Gastrocnemius medialis (tissue), 4 donors: ENCODE data around the gene F5. TPM values are rescaled to one million over a fixed set of nuclear protein-coding genes. Genes with fewer than 3 reads are reported as not detected.
A peak's percentile ranks its signal among the peaks of the same experiment; 100 is the strongest.

Experiments
- ATAC-seq, 2 donors: fragments of 150-250 bp; one replicate each; pipeline ENCODE4 v1.9.1; 2016
- DNase-seq, 2 donors: peaks; one replicate each; pipeline ENCODE4 v3.0.0-alpha.2; 2019
- H3K27ac ChIP-seq, 4 donors: fragments of 200-600 bp; sonication (generic); 1 replicate in 1 of 4; 2 replicates in 3 of 4; pipeline ENCODE4 v1.5.1; 2016 to 2018; ENCODE audit warnings: mild to moderate bottlenecking in 2 of 4, moderate library complexity in 1 of 4
- H3K27me3 ChIP-seq, 3 donors: fragments of 200-600 bp; sonication (generic) in 2 of 3; 1 replicate in 1 of 3; 2 replicates in 2 of 3; pipeline versions ENCODE4 v1.5.1 to v1.6.0; 2016 to 2019; ENCODE audit warnings: mild to moderate bottlenecking in 1 of 3, moderate library complexity in 1 of 3
- H3K36me3 ChIP-seq, 2 donors: fragments of 200-600 bp; sonication (generic) in 1 of 2; one replicate each; pipeline ENCODE4 v1.5.1; 2017 to 2018
- H3K4me1 ChIP-seq, 2 donors: fragments of 200-600 bp; sonication (generic) in 1 of 2; one replicate each; pipeline ENCODE4 v1.5.1; 2016 to 2017; ENCODE audit warnings: mild to moderate bottlenecking in 2 of 2
- H3K4me3 ChIP-seq, 4 donors: fragments of 200-600 bp; sonication (generic) in 3 of 4; 1 replicate in 1 of 4; 2 replicates in 3 of 4; pipeline ENCODE4 v1.5.1; 2016 to 2019; ENCODE audit warnings: mild to moderate bottlenecking in 2 of 4
- H3K9me3 ChIP-seq, 3 donors: fragments of 200-600 bp; sonication (generic) in 2 of 3; 1 replicate in 1 of 3; 2 replicates in 2 of 3; pipeline ENCODE4 v1.5.1; 2016 to 2019
- POLR2A ChIP-seq, 2 donors: fragments of 450-650 bp; IDR thresholded peaks; one replicate each; pipeline ENCODE4 v1.6.1; 2017; ENCODE audit warnings: antibody characterized with exemption in 2 of 2, mild to moderate bottlenecking in 2 of 2, moderate library complexity in 2 of 2
- in situ Hi-C, 4 donors: fragments of 200-750 bp; cut with MboI; loops; one replicate each; pipeline versions ENCODE4 v1.15.0 to v1.8.0; 2017; ENCODE audit warnings: low sequenced_read_pairs in 4 of 4
- intact Hi-C: fragments of 100-400 bp; cut with DNase I; formaldehyde crosslinking; loops from one replicate; pipeline ENCODE4 v1.15.1; 2023; ENCODE audit warnings: low total_unique reads
- total RNA-seq, 4 donors: library from RNA; depleted of rRNA; stranded (reverse); fragments of >200 nt; gene quantifications; one replicate each; pipeline versions ENCODE4 v1.1.0 to v1.2.3, GENCODE V29; 2016
- TF ChIP-seq, protein P1 (sequence below), 5 experiments: fragments of 450-650 bp in 3 of 5; fragments of 200-600 bp in 2 of 5; sonication (generic) in 2 of 5; IDR thresholded peaks in 4 of 5; conservative IDR thresholded peaks in 1 of 5; 1 replicate in 4 of 5; 2 replicates in 1 of 5; pipeline ENCODE4 v1.5.1; 2016 to 2019; ENCODE audit warnings: antibody characterized with exemption in 5 of 5, mild to moderate bottlenecking in 3 of 5, moderate library complexity in 3 of 5

The F5 gene
- total RNA-seq, 4 donors from 2014 or later: 0.07 to 0.68 (median 0.22) TPM

DNA sequence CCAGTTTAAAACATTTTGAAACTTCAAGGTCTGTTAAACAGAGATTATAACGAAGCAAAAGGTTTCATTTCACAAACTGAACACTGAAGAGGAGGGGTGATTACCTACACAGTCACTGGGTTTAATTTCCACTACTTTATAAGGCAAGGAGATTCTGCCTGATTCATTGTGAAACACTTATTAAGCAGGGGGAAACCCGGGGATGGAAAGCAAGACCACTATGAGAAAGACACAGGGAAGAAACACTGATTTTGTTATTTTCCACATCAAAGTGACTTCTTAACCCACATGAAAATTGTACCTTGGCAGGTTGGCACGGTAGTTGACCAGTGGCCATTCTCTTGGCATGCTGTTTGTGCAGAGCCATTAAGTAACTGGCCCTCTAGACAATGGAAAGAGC lies 8.1 kb upstream of the F5 start:
- intact Hi-C loops: no loop called here
- in situ Hi-C loops: no loop called here
- TF ChIP-seq, protein P1, sequence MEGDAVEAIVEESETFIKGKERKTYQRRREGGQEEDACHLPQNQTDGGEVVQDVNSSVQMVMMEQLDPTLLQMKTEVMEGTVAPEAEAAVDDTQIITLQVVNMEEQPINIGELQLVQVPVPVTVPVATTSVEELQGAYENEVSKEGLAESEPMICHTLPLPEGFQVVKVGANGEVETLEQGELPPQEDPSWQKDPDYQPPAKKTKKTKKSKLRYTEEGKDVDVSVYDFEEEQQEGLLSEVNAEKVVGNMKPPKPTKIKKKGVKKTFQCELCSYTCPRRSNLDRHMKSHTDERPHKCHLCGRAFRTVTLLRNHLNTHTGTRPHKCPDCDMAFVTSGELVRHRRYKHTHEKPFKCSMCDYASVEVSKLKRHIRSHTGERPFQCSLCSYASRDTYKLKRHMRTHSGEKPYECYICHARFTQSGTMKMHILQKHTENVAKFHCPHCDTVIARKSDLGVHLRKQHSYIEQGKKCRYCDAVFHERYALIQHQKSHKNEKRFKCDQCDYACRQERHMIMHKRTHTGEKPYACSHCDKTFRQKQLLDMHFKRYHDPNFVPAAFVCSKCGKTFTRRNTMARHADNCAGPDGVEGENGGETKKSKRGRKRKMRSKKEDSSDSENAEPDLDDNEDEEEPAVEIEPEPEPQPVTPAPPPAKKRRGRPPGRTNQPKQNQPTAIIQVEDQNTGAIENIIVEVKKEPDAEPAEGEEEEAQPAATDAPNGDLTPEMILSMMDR (IDR thresholded peaks at IDR 0.05 in 4 of 5, conservative IDR thresholded peaks at IDR 0.05 in 1 of 5): no peak
- no peak for TF ChIP-seq POLR2A (IDR thresholded peaks at IDR 0.05)

DNA sequence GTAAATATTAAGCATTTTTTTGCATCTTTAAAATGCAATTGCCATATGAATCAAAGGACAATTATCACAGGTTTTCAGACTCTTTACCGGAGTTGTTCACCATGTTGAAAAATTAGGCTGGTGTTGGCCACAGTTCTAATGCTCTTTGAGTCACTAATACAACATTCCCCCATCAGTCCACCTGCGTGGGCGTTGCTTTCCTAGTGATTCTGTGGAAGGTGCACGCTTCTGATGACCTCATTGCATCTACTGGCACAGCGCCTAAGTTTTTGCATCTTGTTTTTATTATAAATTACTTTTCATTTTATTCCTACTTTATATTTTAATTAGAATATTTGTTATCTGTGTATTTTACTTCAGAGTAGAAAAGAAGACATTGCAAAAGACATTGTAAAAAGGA lies 4.7 kb upstream of the F5 start:
- in situ Hi-C loops: no loop called here
- TF ChIP-seq POLR2A (IDR thresholded peaks at IDR 0.05): no peak
- TF ChIP-seq, protein P1 (IDR thresholded peaks at IDR 0.05 in 4 of 5, conservative IDR thresholded peaks at IDR 0.05 in 1 of 5): no peak
- H3K36me3 ChIP-seq: no peaks in the 10 kb centered on the region

More for the DNA sequence above, 8.1 kb upstream of the F5 start:
- H3K27ac ChIP-seq: no peak overlapping the region
- DNase-seq: no peak
- no peak for ATAC-seq
- H3K36me3 ChIP-seq: no peaks in the 10 kb centered on the region
- H3K4me1 ChIP-seq: no peaks in the 10 kb centered on the region
- H3K4me3 ChIP-seq: no peak overlapping the region
- H3K27me3 ChIP-seq: no peaks in the 10 kb centered on the region
- no peaks in the 10 kb centered on the region for H3K9me3 ChIP-seq

DNA sequence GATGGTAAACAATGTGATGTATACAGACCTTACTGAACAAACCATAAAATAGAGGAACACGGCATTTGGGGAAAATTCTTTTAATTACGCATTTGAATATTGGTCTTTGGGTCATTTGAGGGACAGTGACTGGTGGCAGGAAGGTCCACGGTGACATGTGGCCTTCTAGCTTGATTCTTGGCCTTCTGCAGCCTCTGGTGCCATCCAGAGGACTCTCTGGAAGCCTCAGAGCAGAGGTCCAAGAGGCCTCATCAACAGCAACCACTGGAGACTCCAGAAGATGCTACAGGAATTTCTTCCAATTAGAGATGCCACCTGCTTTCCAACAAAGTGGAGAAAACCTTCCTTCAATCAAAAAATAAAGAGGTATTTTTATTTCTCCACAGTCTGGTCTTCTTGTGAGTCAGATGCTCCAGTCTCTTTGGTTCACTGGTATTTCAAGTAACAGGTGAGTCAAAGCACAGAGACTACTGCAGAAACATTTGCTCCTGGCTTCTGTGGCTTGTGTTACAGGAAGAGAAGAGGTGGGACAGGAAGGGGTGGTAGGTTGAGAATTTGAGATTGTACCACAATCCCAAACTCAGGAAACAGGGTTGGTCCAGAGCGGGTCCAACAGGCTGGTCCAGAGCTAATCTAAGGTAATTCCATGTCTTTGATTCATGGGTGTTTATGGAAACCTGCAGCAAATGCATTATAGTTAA lies 2.7 kb upstream of the F5 start:
- Histone ChIP-seq H3K36me3 (no peaks in the 10 kb centered on the region), H3K9me3 (no peaks in the 10 kb centered on the region), H3K27me3 (no peaks in the 10 kb centered on the region), H3K4me3 (no peak overlapping the region), H3K4me1 (no peaks in the 10 kb centered on the region), H3K27ac (no peak overlapping the region)
- TF ChIP-seq, protein P1 (IDR thresholded peaks at IDR 0.05 in 4 of 5, conservative IDR thresholded peaks at IDR 0.05 in 1 of 5): no peak
- TF ChIP-seq POLR2A (IDR thresholded peaks at IDR 0.05): no peak
- in situ Hi-C loops: no loop called here
- intact Hi-C loops: no loop called here
- ATAC-seq (no peak), DNase-seq (no peak)

More for the DNA sequence above, 4.7 kb upstream of the F5 start:
- Histone ChIP-seq H3K4me1 (no peaks in the 10 kb centered on the region), H3K4me3 (no peak overlapping the region), H3K9me3 (no peaks in the 10 kb centered on the region), H3K27ac (no peak overlapping the region), H3K27me3 (no peaks in the 10 kb centered on the region)
- ATAC-seq (no peak), DNase-seq (no peak)
- intact Hi-C loops: no loop called here

DNA sequence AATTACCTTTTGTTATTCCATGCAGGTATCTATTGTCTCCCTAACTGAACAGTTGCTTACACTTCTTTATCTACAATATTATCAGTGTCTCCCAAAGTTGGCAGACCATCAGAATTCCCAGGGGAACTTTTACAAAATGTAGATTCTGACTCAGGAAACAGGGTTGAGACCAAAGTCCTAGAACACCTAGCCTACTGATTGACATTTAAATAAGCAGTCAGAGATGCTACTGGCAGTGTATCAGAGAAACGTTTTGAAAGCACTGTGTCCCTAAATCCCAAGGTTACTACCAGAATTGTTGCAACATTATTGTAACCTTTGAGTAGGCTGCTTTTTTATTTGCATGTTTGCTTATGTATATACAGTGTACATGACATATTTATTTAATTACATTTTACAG lies 1.8 kb upstream of the F5 start:
- Histone ChIP-seq H3K4me1 (no peaks in the 10 kb centered on the region), H3K27ac (no peak overlapping the region), H3K36me3 (no peaks in the 10 kb centered on the region), H3K4me3 (no peak overlapping the region), H3K9me3 (no peaks in the 10 kb centered on the region), H3K27me3 (no peaks in the 10 kb centered on the region)
- TF ChIP-seq POLR2A (IDR thresholded peaks at IDR 0.05): no peak
- TF ChIP-seq, protein P1 (IDR thresholded peaks at IDR 0.05 in 4 of 5, conservative IDR thresholded peaks at IDR 0.05 in 1 of 5): no peak
- ATAC-seq (no peak), DNase-seq (no peak)
- intact Hi-C loops: no loop called here
- in situ Hi-C loops: no loop called here

DNA sequence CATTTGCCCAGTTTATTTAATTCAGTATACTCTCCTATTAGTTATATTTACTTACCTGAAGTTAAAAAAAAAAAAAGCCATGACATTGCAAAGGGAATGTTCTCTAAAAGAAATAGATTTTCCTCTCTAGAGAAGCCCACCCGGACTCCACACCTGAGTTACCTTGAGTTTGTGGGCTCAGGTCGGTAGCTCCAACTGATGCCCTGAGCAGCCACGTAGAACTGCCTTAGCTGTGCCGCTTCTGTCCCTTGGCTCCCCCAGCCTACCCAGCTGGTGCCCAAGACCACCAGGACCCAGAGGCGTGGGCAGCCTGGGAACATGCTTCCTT lies 250 bp downstream of the F5 start:
- intact Hi-C loops: no loop called here
- no peaks in the 10 kb centered on the region for H3K27me3 ChIP-seq
- H3K27ac ChIP-seq: no peak overlapping the region
- peak overlapping the region in 3 of 4 donors; percentile 3 to 32 (median 10) for H3K4me3 ChIP-seq
- ATAC-seq (no peak), DNase-seq (no peak)
- in situ Hi-C loops: no loop called here
- no peaks in the 10 kb centered on the region for H3K36me3 ChIP-seq
- H3K4me1 ChIP-seq: no peaks in the 10 kb centered on the region
- TF ChIP-seq, protein P1 (IDR thresholded peaks at IDR 0.05 in 4 of 5, conservative IDR thresholded peaks at IDR 0.05 in 1 of 5): no peak
- TF ChIP-seq POLR2A (IDR thresholded peaks at IDR 0.05): no peak
- no peaks in the 10 kb centered on the region for H3K9me3 ChIP-seq
